NOMO-1 treated with dmso at 0.1 percent for 144 hours (cell line): ENCODE data around the gene SLC1A4.

ENCODE experiments used
- DNase-seq: peaks from one replicate; lab custom pipeline; 2025; ENCODE audit not compliant: unreplicated experiment; lab: John Stamatoyannopoulos, UW

Gene SLC1A4

GRCh38 chr2:65070172-65070830, 81.1 kb downstream of the SLC1A4 start:
- no peak for DNase-seq

- no peak for DNase-seq
Observed at GRCh38 chr2:65070856-65071255, 81.7 kb downstream of the SLC1A4 start.

GRCh38 chr2:65071499-65072180, 82.4 kb downstream of the SLC1A4 start:
- no peak for DNase-seq

- DNase-seq, result no peak
Observed at GRCh38 chr2:65072181-65072970, 83.2 kb downstream of the SLC1A4 start.
